Left colon (tissue), 2 donors: ENCODE measurements around the gene EXD2. TPM values are rescaled to one million over a fixed set of nuclear protein-coding genes. Genes with fewer than 3 reads are reported as not detected.
A peak's percentile ranks its signal among the peaks of the same experiment; 100 is the strongest.
"Not testable (repeated sequence)": the region's sequence is repeated elsewhere in the genome, so short reads cannot be mapped to it uniquely, and the experiment has no call there.

Experiments used
- ATAC-seq: fragments of 200-7000 bp; cut with Tn5 transposase; one replicate; pipeline ENCODE4 v1.9.1; 2020; ENCODE audit warnings: mild to moderate bottlenecking, moderate library complexity
- DNase-seq, 2 donors: peaks; one replicate each; pipeline ENCODE4 v3.0.0-alpha.2; 2020
- intact Hi-C, 2 donors: fragments of 100-400 bp; cut with DNase I in 1 of 2; cut with micrococcal nuclease in 1 of 2; formaldehyde crosslinking; loops; one replicate each; pipeline versions ENCODE4 v1.11.2 to v1.14.0; 2022; cut with DNase I, micrococcal nuclease
- long read RNA-seq: library from polyadenylated mRNA; unstranded; transcript quantifications from one replicate; pipeline ENCODE4 v2.0.0, GENCODE V29; 2021
- total RNA-seq, 2 donors: library from RNA; stranded (reverse); fragmentation: NEBNext Ultra II Directional; extraction: Animal tissue kit (Norgen Biotek cat#: 25700); gene quantifications; one replicate each; pipeline ENCODE4 v1.2.1, GENCODE V29; 2021
- donor health status: DM: no; HTN: no; CAD: no.
- donor health status: DM: yes; HTN: yes; CAD: no.

Gene EXD2
- 10 to 100 TPM; 24.3 to 25.1 TPM for total RNA-seq
- long read RNA-seq, partial matches to known transcripts, result 7 of 30 reads
- long read RNA-seq, other reads (novel, unspliced or antisense), result 19 of 30 reads

GRCh38 chr14:69191340-69192111 lies at the start of gene EXD2:
TSS of gene EXD2 (plus strand) at chr14:69191498. CDS start at chr14:69209471, 17,973 bp downstream.
- intact Hi-C loops, result no loop called here
- ATAC-seq (peak; percentile 96), DNase-seq (peak; percentile 91 to 92)

- ATAC-seq (no peak), DNase-seq (no peak)
- intact Hi-C loops, result no loop called here
Measured at GRCh38 chr14:69141550-69141949, 49.7 kb upstream of the EXD2 start.

GRCh38 chr14:69142101-69142500 lies 49.2 kb upstream of the EXD2 start:
- intact Hi-C loops, result no loop called here
- no peak for ATAC-seq

GRCh38 chr14:69149461-69150244 lies 41.6 kb upstream of the EXD2 start:
- intact Hi-C loops, result no loop called here
- DNase-seq, result no peak
- no peak for ATAC-seq

More at GRCh38 chr14:69142101-69142500, 49.2 kb upstream of the EXD2 start:
- no peak for DNase-seq

- DNase-seq (peak; percentile 77 to 79), ATAC-seq (peak; percentile 74)
- intact Hi-C loops, result no loop called here
Measured at GRCh38 chr14:69151458-69152180, 39.7 kb upstream of the EXD2 start.

- intact Hi-C loops, result no loop called here
- DNase-seq (peak; percentile 35), ATAC-seq (peak; percentile 31)
Measured at GRCh38 chr14:69152181-69152901, 39.0 kb upstream of the EXD2 start.

- intact Hi-C loops, result no loop called here
- DNase-seq, result peak in 1 of 2 donors; percentile 94
- no peak for ATAC-seq
Measured at GRCh38 chr14:69152902-69153151, 38.5 kb upstream of the EXD2 start, which contains the start of gene DCAF5. TSS of gene DCAF5 (minus strand) at chr14:69153119. CDS start at chr14:69152978, 141 bp downstream.

- intact Hi-C loops, result no loop called here
- ATAC-seq, result peak; percentile 92
- peak in 1 of 2 donors; percentile 97 for DNase-seq
Measured at GRCh38 chr14:69153152-69153872, 38.0 kb upstream of the EXD2 start.

- DNase-seq (peak; percentile 32 to 33), ATAC-seq (no peak)
- intact Hi-C loops, result no loop called here
Measured at GRCh38 chr14:69153873-69154270, 37.4 kb upstream of the EXD2 start.

GRCh38 chr14:69154779-69155178 lies 36.5 kb upstream of the EXD2 start:
- no peak for DNase-seq
- no peak for ATAC-seq
- intact Hi-C loops, result no loop called here

- ATAC-seq (no peak), DNase-seq (no peak)
- intact Hi-C loops, result no loop called here
Measured at GRCh38 chr14:69156224-69156623, 35.1 kb upstream of the EXD2 start.

GRCh38 chr14:69161590-69161989 lies 29.7 kb upstream of the EXD2 start:
- ATAC-seq (no peak), DNase-seq (no peak)
- intact Hi-C loops, result no loop called here

GRCh38 chr14:69165787-69166186 lies 25.5 kb upstream of the EXD2 start:
- DNase-seq, intact Hi-C loops, ATAC-seq: not testable (repeated sequence)

GRCh38 chr14:69170839-69171238 lies 20.5 kb upstream of the EXD2 start:
- ATAC-seq (no peak), DNase-seq (no peak)
- intact Hi-C loops, result no loop called here

GRCh38 chr14:69171569-69171968 lies 19.7 kb upstream of the EXD2 start:
- ATAC-seq (no peak), DNase-seq (no peak)
- intact Hi-C loops, result no loop called here

GRCh38 chr14:69175130-69175529 lies 16.2 kb upstream of the EXD2 start:
- no peak for DNase-seq
- intact Hi-C loops, result no loop called here
- ATAC-seq, result no peak

GRCh38 chr14:69181491-69181890 lies 9.8 kb upstream of the EXD2 start:
- DNase-seq (no peak), ATAC-seq (no peak)
- intact Hi-C loops, result no loop called here

GRCh38 chr14:69182580-69182979 lies 8.7 kb upstream of the EXD2 start:
- DNase-seq, ATAC-seq, intact Hi-C loops: not testable (repeated sequence)
